GM12872 (cell line): ENCODE results near the gene CNST.

Source experiments
- CTCF ChIP-seq: IDR thresholded peaks from 3 replicates; pipeline ENCODE4 v1.5.1; 2011; ENCODE audit warnings: low read depth, mild to moderate bottlenecking, low read length, moderate library complexity; ENCODE audit not compliant: insufficient read depth

Gene CNST

GRCh38 chr1:246632281-246633168 lies 66.3 kb downstream of the CNST start:
- TF ChIP-seq CTCF = no peak

- TF ChIP-seq CTCF = no peak
Observed at GRCh38 chr1:246638941-246639655, 72.8 kb downstream of the CNST start.

- TF ChIP-seq CTCF = no peak
Observed at GRCh38 chr1:246639732-246640131, 73.5 kb downstream of the CNST start.

- TF ChIP-seq CTCF = no peak
Observed at GRCh38 chr1:246640747-246641146, 74.5 kb downstream of the CNST start.

GRCh38 chr1:246641394-246641793 lies 75.1 kb downstream of the CNST start:
- TF ChIP-seq CTCF = no peak

GRCh38 chr1:246642719-246643118 lies 76.5 kb downstream of the CNST start:
- TF ChIP-seq CTCF = no peak

GRCh38 chr1:246647113-246647512 lies 80.9 kb downstream of the CNST start:
- no peak for TF ChIP-seq CTCF
